Neutrophil (primary cell): Measurements from ENCODE around the gene PKP1.

Experiments
- H3K27ac ChIP-seq: fragments of 200-600 bp; sonication (generic); 2 replicates; pipeline ENCODE4 v1.5.1; 2016; ENCODE audit warnings: mild to moderate bottlenecking, moderate library complexity
- H3K27me3 ChIP-seq: fragments of 200-600 bp; sonication (generic); 2 replicates; pipeline ENCODE4 v1.6.0; 2016; ENCODE audit warnings: mild to moderate bottlenecking
- H3K36me3 ChIP-seq: fragments of 200-600 bp; sonication (generic); 2 replicates; pipeline ENCODE4 v1.5.1; 2017
- H3K4me1 ChIP-seq, 2 experiments: fragments of 200-600 bp in 1 of 2; sonication (generic) in 1 of 2; 1 replicate in 1 of 2; 2 replicates in 1 of 2; pipeline versions ENCODE4 v1.5.1 to v1.6.1; 2013 to 2016; ENCODE audit warnings: low read depth in 1 of 2, low read length in 1 of 2, mild to moderate bottlenecking in 1 of 2, moderate library complexity in 1 of 2; ENCODE audit not compliant: control insufficient read depth in 1 of 2, insufficient read depth in 1 of 2
- H3K4me3 ChIP-seq, 2 experiments: fragments of 200-600 bp in 1 of 2; sonication (generic) in 1 of 2; 1 replicate in 1 of 2; 2 replicates in 1 of 2; pipeline ENCODE4 v1.5.1; 2013 to 2016; ENCODE audit warnings: low read depth in 1 of 2, low read length in 1 of 2, mild to moderate bottlenecking in 1 of 2, moderate library complexity in 1 of 2
- H3K9me3 ChIP-seq: fragments of 200-600 bp; sonication (generic); 2 replicates; pipeline ENCODE4 v1.5.1; 2016
- CTCF ChIP-seq: fragments of 200-600 bp; sonication (generic); IDR thresholded peaks from 2 replicates; pipeline ENCODE4 v1.5.1; 2016; ENCODE audit warnings: antibody characterized with exemption

PKP1 gene

GRCh38 chr1:201288765-201289164 is 5.5 kb downstream of the PKP1 start:
- no peak overlapping the region for H3K27ac ChIP-seq
- no peak overlapping the region for H3K4me3 ChIP-seq
- TF ChIP-seq CTCF: no peak
- H3K4me1 ChIP-seq: no peaks in the 10 kb centered on the region
- no peaks in the 10 kb centered on the region for H3K36me3 ChIP-seq
- H3K9me3 ChIP-seq: no peaks in the 10 kb centered on the region
- peaks cover 58% of the 10 kb centered on the region for H3K27me3 ChIP-seq

GRCh38 chr1:201290551-201290950 is 7.2 kb downstream of the PKP1 start:
- peaks cover 56% of the 10 kb centered on the region for H3K27me3 ChIP-seq
- H3K36me3 ChIP-seq: no peaks in the 10 kb centered on the region
- no peaks in the 10 kb centered on the region for H3K4me1 ChIP-seq
- no peak for TF ChIP-seq CTCF
- no peak overlapping the region for H3K27ac ChIP-seq
- H3K4me3 ChIP-seq: no peak overlapping the region
- H3K9me3 ChIP-seq: no peaks in the 10 kb centered on the region

- H3K4me3 ChIP-seq: no peak overlapping the region
- no peaks in the 10 kb centered on the region for H3K4me1 ChIP-seq
- H3K27me3 ChIP-seq: peaks cover 56% of the 10 kb centered on the region
- TF ChIP-seq CTCF: no peak
- H3K9me3 ChIP-seq: no peaks in the 10 kb centered on the region
- no peak overlapping the region for H3K27ac ChIP-seq
- H3K36me3 ChIP-seq: no peaks in the 10 kb centered on the region
Observed at GRCh38 chr1:201291916-201292315, 8.6 kb downstream of the PKP1 start.

- TF ChIP-seq CTCF: no peak
- Histone ChIP-seq H3K4me3 (no peak overlapping the region), H3K36me3 (no peaks in the 10 kb centered on the region), H3K27me3 (peaks cover 71% of the 10 kb centered on the region), H3K9me3 (no peaks in the 10 kb centered on the region), H3K27ac (no peak overlapping the region), H3K4me1 (no peaks in the 10 kb centered on the region)
Observed at GRCh38 chr1:201294876-201295275, 11.6 kb downstream of the PKP1 start.

- H3K36me3 ChIP-seq: no peaks in the 10 kb centered on the region
Observed at GRCh38 chr1:201295346-201295745, 12.0 kb downstream of the PKP1 start.

More at GRCh38 chr1:201295346-201295745, 12.0 kb downstream of the PKP1 start:
- Histone ChIP-seq H3K4me1 (no peaks in the 10 kb centered on the region), H3K27ac (no peak overlapping the region), H3K4me3 (no peak overlapping the region), H3K27me3 (peaks cover 72% of the 10 kb centered on the region), H3K9me3 (no peaks in the 10 kb centered on the region)
- no peak for TF ChIP-seq CTCF
